ENCODE data around the gene ERAP2.
"Not testable (repeated sequence)": the region's sequence is repeated elsewhere in the genome, so short reads cannot be mapped to it uniquely, and the experiment has no call there.

ERAP2 gene

DNA sequence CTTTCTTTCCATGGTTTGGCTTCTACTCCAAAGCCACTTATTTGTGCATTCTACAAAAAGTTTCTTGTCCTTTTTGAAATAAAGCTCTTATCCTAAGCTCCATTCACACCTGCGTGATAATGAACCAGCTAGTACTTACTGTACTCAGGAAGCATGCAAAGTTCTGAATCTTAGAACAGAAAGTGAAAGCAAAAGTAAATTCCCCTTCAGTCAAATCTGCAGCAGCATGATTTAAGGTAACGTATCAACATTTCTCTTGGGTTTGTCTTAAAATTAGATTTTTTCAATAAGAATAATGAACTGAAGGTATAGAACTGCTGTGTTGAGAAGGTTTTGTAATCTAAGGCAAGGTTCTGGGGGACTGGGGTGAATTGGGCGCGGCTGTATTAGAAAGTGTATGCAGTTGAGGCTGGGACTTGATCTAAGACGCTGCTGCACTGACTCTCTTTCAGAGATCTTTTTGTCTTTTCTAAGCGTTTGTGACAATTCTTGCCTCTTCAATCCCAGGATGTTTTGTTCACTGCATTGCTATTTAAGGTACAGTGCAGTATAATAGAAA, at the start of gene ERAP2:
Gene ERAP2, plus strand, starts transcription at position 209 of the 559 bp plus-strand sequence. CDS start 3,186 bp downstream, outside the sequence.
- peaks cover 19% of the 10 kb centered on the region for H3K4me1 ChIP-seq (ENCODE audit: control insufficient read depth, insufficient read depth, low read length)
- H3K9ac ChIP-seq (ENCODE audit: low read length), result peak within 1 kb of the TSS; percentile 52
- peak within 1 kb of the TSS; percentile 6 for H3K4me3 ChIP-seq (ENCODE audit: low read length)
- H3K27me3 ChIP-seq (ENCODE audit: control insufficient read depth, insufficient read depth, low read length), result no peaks in the 10 kb centered on the region
- H3K36me3 ChIP-seq (ENCODE audit: control insufficient read depth, insufficient read depth, low read length), result no peaks in the 10 kb centered on the region
- H3K9me3 ChIP-seq (ENCODE audit: control insufficient read depth, low read length), result no peaks in the 10 kb centered on the region

DNA sequence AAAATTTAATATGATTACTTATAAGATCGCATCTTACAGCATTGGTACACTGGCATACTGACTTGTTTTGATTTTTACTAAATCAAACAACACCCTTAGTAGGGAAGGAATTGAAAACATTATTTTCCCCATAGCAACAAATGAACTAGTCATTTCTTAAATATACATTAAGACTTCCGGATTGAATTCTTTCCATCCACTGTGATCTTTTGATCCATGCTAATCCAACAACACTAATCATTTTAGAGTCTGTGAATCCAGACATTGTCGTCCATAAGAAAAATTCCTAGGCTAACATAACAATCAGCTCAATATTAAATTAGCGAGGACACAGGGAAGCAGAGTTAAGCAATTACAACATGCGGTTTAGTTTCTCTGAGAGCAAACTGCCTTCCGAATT, 47.0 kb upstream of the ERAP2 start:
- no peaks in the 10 kb centered on the region for H3K9me3 ChIP-seq (ENCODE audit: control insufficient read depth, low read length)
- no peak overlapping the region for H3K4me3 ChIP-seq (ENCODE audit: low read length)
- H3K4me1 ChIP-seq (ENCODE audit: control insufficient read depth, insufficient read depth, low read length), result no peaks in the 10 kb centered on the region
- no peak overlapping the region for H3K9ac ChIP-seq (ENCODE audit: low read length)
- no peaks in the 10 kb centered on the region for H3K36me3 ChIP-seq (ENCODE audit: control insufficient read depth, insufficient read depth, low read length)
- H3K27me3 ChIP-seq (ENCODE audit: control insufficient read depth, insufficient read depth, low read length), result no peaks in the 10 kb centered on the region

DNA sequence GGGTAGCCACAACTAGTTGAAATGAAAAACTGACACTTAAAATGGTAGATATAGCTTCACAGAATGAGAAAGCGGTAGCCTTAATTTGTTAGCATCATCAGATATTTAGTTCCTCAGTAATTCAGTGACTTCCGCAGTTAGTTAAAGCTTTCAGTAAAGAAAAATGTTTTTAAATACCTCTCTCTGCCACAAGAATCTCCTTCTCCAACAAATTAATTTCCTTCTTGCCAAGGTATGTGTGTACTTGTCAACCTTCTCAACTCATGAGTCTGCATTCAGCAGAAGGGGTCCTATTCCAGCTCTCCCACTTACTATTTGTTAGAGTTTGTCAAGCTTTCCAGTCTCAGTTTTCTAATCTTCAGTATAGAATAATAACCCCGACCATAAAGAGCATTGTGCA, 42.3 kb upstream of the ERAP2 start:
- Histone ChIP-seq H3K27me3 (ENCODE audit: control insufficient read depth, insufficient read depth, low read length) (no peaks in the 10 kb centered on the region), H3K4me1 (ENCODE audit: control insufficient read depth, insufficient read depth, low read length) (no peaks in the 10 kb centered on the region), H3K36me3 (ENCODE audit: control insufficient read depth, insufficient read depth, low read length) (no peaks in the 10 kb centered on the region), H3K4me3 (ENCODE audit: low read length) (no peak overlapping the region), H3K9me3 (ENCODE audit: control insufficient read depth, low read length) (no peaks in the 10 kb centered on the region), H3K9ac (ENCODE audit: low read length) (no peak overlapping the region)

GRCh38 chr5:96835791-96836191, 40.5 kb upstream of the ERAP2 start:
- H3K4me1 ChIP-seq (ENCODE audit: control insufficient read depth, insufficient read depth, low read length), result no peaks in the 10 kb centered on the region
- no peaks in the 10 kb centered on the region for H3K9me3 ChIP-seq (ENCODE audit: control insufficient read depth, low read length)

DNA sequence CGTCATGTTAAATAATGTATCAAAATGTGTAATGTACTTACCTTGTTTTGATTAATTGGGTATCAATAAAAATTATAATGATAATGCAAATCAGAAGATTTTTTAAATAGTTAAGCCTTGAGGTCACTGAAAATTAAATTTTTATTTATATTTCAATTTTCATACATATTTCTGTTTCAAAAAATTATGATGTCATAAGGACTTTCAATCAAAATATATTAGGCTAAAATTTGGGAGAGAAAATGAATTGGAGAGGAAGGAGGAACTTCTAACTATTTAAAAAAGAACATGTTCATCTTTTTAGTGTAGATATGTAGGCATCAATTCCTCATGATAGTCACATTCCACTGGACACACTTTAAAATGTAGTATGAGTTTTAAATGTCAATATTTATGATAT, 39.5 kb upstream of the ERAP2 start:
- no peaks in the 10 kb centered on the region for H3K27me3 ChIP-seq (ENCODE audit: control insufficient read depth, insufficient read depth, low read length)
- H3K9me3 ChIP-seq (ENCODE audit: control insufficient read depth, low read length), result no peaks in the 10 kb centered on the region
- no peaks in the 10 kb centered on the region for H3K4me1 ChIP-seq (ENCODE audit: control insufficient read depth, insufficient read depth, low read length)
- no peaks in the 10 kb centered on the region for H3K36me3 ChIP-seq (ENCODE audit: control insufficient read depth, insufficient read depth, low read length)
- H3K9ac ChIP-seq (ENCODE audit: low read length), result no peak overlapping the region
- no peak overlapping the region for H3K4me3 ChIP-seq (ENCODE audit: low read length)

More at GRCh38 chr5:96835791-96836191, 40.5 kb upstream of the ERAP2 start:
- Histone ChIP-seq H3K27me3 (ENCODE audit: control insufficient read depth, insufficient read depth, low read length) (no peaks in the 10 kb centered on the region), H3K9ac (ENCODE audit: low read length) (no peak overlapping the region), H3K36me3 (ENCODE audit: control insufficient read depth, insufficient read depth, low read length) (no peaks in the 10 kb centered on the region), H3K4me3 (ENCODE audit: low read length) (no peak overlapping the region)

- Histone ChIP-seq H3K27me3 (ENCODE audit: control insufficient read depth, insufficient read depth, low read length) (no peaks in the 10 kb centered on the region), H3K36me3 (ENCODE audit: control insufficient read depth, insufficient read depth, low read length) (no peaks in the 10 kb centered on the region), H3K4me3 (ENCODE audit: low read length) (no peak overlapping the region)
Measured at GRCh38 chr5:96837303-96837702, 39.0 kb upstream of the ERAP2 start.

GRCh38 chr5:96838201-96839070, 37.9 kb upstream of the ERAP2 start:
- Histone ChIP-seq H3K9ac (ENCODE audit: low read length) (no peak overlapping the region), H3K27me3 (ENCODE audit: control insufficient read depth, insufficient read depth, low read length) (no peaks in the 10 kb centered on the region), H3K9me3 (ENCODE audit: control insufficient read depth, low read length) (no peaks in the 10 kb centered on the region), H3K4me3 (ENCODE audit: low read length) (no peak overlapping the region), H3K4me1 (ENCODE audit: control insufficient read depth, insufficient read depth, low read length) (no peaks in the 10 kb centered on the region), H3K36me3 (ENCODE audit: control insufficient read depth, insufficient read depth, low read length) (no peaks in the 10 kb centered on the region)

More at GRCh38 chr5:96837303-96837702, 39.0 kb upstream of the ERAP2 start:
- H3K9ac ChIP-seq (ENCODE audit: low read length), result no peak overlapping the region
- no peaks in the 10 kb centered on the region for H3K9me3 ChIP-seq (ENCODE audit: control insufficient read depth, low read length)
- H3K4me1 ChIP-seq (ENCODE audit: control insufficient read depth, insufficient read depth, low read length), result no peaks in the 10 kb centered on the region

GRCh38 chr5:96839071-96839592, 37.2 kb upstream of the ERAP2 start:
- Histone ChIP-seq H3K36me3 (ENCODE audit: control insufficient read depth, insufficient read depth, low read length) (no peaks in the 10 kb centered on the region), H3K4me1 (ENCODE audit: control insufficient read depth, insufficient read depth, low read length) (no peaks in the 10 kb centered on the region), H3K9me3 (ENCODE audit: control insufficient read depth, low read length) (no peaks in the 10 kb centered on the region), H3K4me3 (ENCODE audit: low read length) (no peak overlapping the region), H3K27me3 (ENCODE audit: control insufficient read depth, insufficient read depth, low read length) (no peaks in the 10 kb centered on the region), H3K9ac (ENCODE audit: low read length) (no peak overlapping the region)

DNA sequence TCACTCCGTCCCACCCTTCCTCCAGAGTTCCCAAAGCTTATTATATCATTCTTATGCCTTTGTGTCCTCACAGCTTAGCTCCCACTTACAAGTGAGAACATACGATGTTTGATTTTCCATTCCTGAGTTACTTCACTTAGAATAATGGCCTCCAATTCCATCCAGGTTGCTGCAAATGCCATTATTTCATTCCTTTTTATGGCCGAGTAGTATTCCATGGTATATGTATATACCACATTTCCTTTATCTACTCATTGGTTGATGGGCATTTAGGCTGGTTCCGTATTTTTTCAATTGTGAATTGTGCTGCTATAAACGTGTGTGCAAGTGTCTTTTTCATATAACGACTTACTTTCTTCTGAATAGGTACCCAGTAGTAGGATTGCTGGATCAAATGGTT, 34.4 kb upstream of the ERAP2 start:
- not testable (repeated sequence) for H3K4me3 ChIP-seq (ENCODE audit: low read length); H3K9ac ChIP-seq (ENCODE audit: low read length)

GRCh38 chr5:96843140-96843539, 33.2 kb upstream of the ERAP2 start:
- no peaks in the 10 kb centered on the region for H3K27me3 ChIP-seq (ENCODE audit: control insufficient read depth, insufficient read depth, low read length)
- no peaks in the 10 kb centered on the region for H3K9me3 ChIP-seq (ENCODE audit: control insufficient read depth, low read length)
- no peaks in the 10 kb centered on the region for H3K4me1 ChIP-seq (ENCODE audit: control insufficient read depth, insufficient read depth, low read length)
- no peaks in the 10 kb centered on the region for H3K36me3 ChIP-seq (ENCODE audit: control insufficient read depth, insufficient read depth, low read length)
- H3K4me3 ChIP-seq (ENCODE audit: low read length), result no peak overlapping the region
- H3K9ac ChIP-seq (ENCODE audit: low read length), result no peak overlapping the region

More for the DNA sequence above, 34.4 kb upstream of the ERAP2 start:
- not testable (repeated sequence) for H3K9me3 ChIP-seq (ENCODE audit: control insufficient read depth, low read length); H3K27me3 ChIP-seq (ENCODE audit: control insufficient read depth, insufficient read depth, low read length); H3K4me1 ChIP-seq (ENCODE audit: control insufficient read depth, insufficient read depth, low read length); H3K36me3 ChIP-seq (ENCODE audit: control insufficient read depth, insufficient read depth, low read length)

DNA sequence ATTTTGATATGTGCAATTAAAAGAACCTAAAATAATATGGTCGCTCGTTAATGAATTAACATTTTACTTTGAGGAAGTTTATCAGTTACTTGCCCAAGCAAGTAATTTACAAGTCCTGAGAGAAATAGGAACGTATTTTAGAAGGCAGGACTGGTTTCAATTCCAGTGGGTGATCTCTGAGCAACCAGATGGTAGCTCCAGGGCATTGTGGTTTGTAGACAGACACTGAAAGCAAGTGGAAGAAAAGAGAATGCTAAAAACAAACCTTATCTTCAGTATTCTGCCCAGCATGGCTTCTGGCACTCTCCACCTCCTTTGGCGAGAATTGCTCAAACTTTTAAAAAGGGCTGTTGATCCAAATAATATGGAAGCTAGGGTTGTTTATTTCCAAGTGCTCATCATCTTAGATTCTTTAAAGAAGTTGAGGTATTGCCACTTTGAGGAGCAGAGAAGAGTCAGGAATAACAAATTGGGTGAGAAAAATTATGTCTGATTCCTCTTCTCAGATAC, 31.8 kb upstream of the ERAP2 start:
- H3K4me1 ChIP-seq (ENCODE audit: control insufficient read depth, insufficient read depth, low read length), result no peaks in the 10 kb centered on the region
- no peaks in the 10 kb centered on the region for H3K36me3 ChIP-seq (ENCODE audit: control insufficient read depth, insufficient read depth, low read length)
- H3K4me3 ChIP-seq (ENCODE audit: low read length), result no peak overlapping the region
- H3K9ac ChIP-seq (ENCODE audit: low read length), result no peak overlapping the region
- no peaks in the 10 kb centered on the region for H3K9me3 ChIP-seq (ENCODE audit: control insufficient read depth, low read length)
- no peaks in the 10 kb centered on the region for H3K27me3 ChIP-seq (ENCODE audit: control insufficient read depth, insufficient read depth, low read length)
